GM19397 (cell line): Measurements from ENCODE around the gene SHOC2.
"Not testable (repeated sequence)": the region's sequence is repeated elsewhere in the genome, so short reads cannot be mapped to it uniquely, and the experiment has no call there.

Source experiments
- ATAC-seq: cut with Tn5 transposase; IDR thresholded peaks from one replicate; pipeline ENCODE4 v1.9.1; 2021; ENCODE audit warnings: mild to moderate bottlenecking, moderate library complexity; ENCODE audit not compliant: unreplicated experiment

SHOC2 gene

DNA sequence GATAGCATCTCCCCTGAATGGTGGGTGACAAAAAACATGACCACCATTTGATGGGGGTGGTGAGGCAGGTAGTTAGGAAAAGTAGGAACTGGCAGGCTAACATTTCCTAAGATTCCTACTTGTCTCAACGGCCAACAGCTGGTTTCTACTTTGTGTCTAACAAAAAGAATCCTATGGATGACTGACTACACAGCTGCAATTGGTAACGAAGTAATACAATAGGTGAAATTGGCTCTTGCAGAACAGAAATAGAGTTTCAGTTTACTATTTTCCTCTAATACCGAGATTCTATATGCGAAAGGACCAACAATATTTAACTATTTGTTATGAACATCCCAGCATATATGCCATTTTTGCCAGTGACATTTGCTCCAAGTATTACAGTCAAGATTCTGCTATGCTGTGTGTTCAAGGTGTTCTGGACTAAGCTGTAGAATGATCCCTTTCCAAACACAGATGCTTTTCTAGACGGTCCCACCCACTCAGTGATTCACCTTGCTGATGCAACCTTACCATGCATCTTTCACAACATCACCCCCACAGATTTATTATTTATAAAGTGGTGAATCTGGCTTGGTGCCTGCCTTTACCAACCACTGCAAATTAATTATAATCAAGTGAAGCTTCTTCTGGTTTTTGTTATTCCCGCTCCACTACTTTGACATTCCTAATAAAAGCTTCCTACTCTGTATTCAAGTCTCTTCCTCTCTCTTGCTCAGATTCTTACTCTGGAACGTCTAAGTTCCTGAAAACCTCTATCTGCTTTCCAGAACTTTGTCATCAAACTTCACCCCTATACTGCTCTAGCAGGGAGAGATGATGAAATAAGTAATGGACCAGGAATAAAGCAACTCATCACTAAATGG lies 17.2 kb upstream of the SHOC2 start:
- no peak for ATAC-seq

DNA sequence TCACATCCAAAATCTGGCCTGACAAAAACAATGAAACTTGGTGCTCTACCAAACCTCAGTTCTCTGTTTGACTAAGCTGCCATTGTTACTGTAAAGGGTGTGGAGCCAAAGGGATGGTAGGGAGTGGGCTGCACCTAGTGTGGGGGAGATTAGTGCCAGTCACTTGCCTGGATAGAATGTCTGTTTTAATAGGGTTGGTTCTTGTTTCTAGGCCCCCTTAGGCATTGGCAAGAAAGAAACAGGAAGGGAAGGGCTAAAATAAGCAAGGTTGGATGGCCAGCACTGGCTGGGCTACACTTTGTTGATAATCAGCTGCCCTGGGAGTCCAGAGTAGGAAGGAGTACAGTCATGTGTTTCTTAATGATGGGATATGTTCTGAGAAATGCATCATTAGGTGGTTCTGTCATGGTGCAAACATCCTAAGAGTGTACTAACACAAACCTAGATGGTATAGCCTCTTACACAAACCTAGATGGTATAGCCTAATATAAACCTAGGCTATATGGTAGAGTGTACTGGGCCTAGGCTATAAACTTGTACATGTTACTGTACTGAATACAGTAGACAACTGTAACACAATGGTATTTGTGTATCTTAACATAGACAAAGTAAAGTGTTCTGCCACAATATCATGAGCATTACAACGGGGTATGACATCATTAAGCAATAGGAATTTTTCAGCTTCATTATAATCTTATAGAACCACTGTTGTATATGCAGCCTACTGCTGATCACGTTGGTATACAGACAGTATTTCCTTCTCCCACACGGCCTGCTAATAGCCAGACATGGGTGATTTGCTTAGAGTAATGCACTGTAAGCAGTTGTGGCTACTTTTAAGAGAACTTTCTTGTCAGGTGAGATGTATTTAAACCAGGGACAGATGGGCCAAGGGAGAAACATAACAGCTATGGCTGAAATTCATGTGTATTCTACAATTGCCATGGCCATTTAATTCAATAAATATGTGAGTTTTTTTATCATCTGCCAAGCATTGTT lies 15.8 kb upstream of the SHOC2 start:
- no peak for ATAC-seq

- no peak for ATAC-seq
Measured at GRCh38 chr10:110910138-110910537, 9.3 kb upstream of the SHOC2 start.

DNA sequence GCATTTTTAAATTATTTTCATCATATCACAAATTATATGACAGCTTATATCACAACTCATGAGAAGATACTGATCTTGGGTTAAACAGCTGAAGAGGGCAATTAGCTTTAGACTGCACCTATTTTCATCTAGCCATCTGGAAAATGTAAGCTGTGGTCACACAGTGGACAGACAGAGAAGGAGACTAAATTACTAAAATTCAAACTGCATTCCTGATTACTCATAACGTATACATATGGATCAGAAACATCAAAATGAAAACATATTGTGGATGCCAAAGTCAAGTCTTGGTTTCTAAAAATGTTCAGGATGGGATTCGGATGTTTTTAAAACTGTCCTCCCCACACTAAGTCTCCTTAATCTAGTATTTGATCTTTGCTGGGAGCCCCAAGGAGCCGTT lies 7.0 kb upstream of the SHOC2 start:
- ATAC-seq: no peak

GRCh38 chr10:110914431-110914830 lies 5.0 kb upstream of the SHOC2 start:
- no peak for ATAC-seq

GRCh38 chr10:110915035-110915434 lies 4.4 kb upstream of the SHOC2 start:
- ATAC-seq: no peak

- not testable (repeated sequence) for ATAC-seq
Measured at GRCh38 chr10:110915600-110915999, 3.8 kb upstream of the SHOC2 start.

GRCh38 chr10:110916554-110917346 lies 2.7 kb upstream of the SHOC2 start:
- ATAC-seq: no peak

- ATAC-seq: no peak
Measured at GRCh38 chr10:110918269-110918642, 1.1 kb upstream of the SHOC2 start.

- ATAC-seq: peak; percentile 79
Measured at GRCh38 chr10:110918643-110919348, 608 bp upstream of the SHOC2 start, which contains the start of gene BBIP1. BBIP1 (minus strand) TSS chr10:110919180; CDS start chr10:110918157, 1,023 bp downstream.

- peak; percentile 27 for ATAC-seq
Measured at GRCh38 chr10:110919971-110920881, 822 bp downstream of the SHOC2 start.

- ATAC-seq: no peak
Measured at GRCh38 chr10:110923856-110924493, 4.6 kb downstream of the SHOC2 start.

GRCh38 chr10:110927461-110927860 lies 8.1 kb downstream of the SHOC2 start:
- ATAC-seq: no peak

- ATAC-seq: no peak
Measured at GRCh38 chr10:110931769-110932381, 12.5 kb downstream of the SHOC2 start.

GRCh38 chr10:110932505-110933180 lies 13.2 kb downstream of the SHOC2 start:
- ATAC-seq: no peak

- no peak for ATAC-seq
Measured at GRCh38 chr10:110936757-110937156, 17.4 kb downstream of the SHOC2 start.

DNA sequence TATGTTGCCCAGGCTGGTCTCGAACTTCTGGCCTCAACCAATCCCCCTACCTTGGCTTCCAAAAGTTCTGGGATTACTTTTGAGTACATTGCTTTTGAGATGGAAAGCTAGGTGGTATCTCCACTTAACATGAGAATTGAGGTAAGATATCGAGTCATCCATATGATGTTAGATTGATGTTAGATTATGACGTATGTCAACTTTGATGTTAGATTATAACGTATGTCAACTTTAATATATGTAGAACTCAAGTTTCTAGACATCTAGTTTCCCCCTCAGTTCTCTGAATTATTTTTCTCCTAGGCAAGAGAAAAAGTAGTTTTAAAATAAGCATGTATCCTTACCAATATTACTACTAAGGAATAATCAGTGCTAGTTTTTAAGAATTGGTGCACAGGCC lies 20.0 kb downstream of the SHOC2 start:
- no peak for ATAC-seq
